Measurements from ENCODE around the gene PCID2. TPM values are rescaled to one million over a fixed set of nuclear protein-coding genes. Genes with fewer than 3 reads are reported as not detected.

Gene PCID2
- total and polyA plus RNA-seq, 2 of the 13 experiments (the other 11 are each of a cell fraction or from before 2014, with no cell fraction given), result 65.0 to 111 TPM

- TF ChIP-seq, protein P1, sequence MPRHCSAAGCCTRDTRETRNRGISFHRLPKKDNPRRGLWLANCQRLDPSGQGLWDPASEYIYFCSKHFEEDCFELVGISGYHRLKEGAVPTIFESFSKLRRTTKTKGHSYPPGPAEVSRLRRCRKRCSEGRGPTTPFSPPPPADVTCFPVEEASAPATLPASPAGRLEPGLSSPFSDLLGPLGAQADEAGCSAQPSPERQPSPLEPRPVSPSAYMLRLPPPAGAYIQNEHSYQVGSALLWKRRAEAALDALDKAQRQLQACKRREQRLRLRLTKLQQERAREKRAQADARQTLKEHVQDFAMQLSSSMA (CRISPR knock-in tag; IDR thresholded peaks at IDR 0.05), result no peak
- peak; percentile 72; the same call in 1 of the 2 replicates for TF ChIP-seq TFE3 (CRISPR knock-in tag; IDR thresholded peaks at IDR 0.05)
- TF ChIP-seq HMGA1 (CRISPR knock-in tag; conservative IDR thresholded peaks at IDR 0.05), result no peak
- TF ChIP-seq SNAPC2 (CRISPR knock-in tag; IDR thresholded peaks at IDR 0.05), result no peak
- no peak for TF ChIP-seq BRCA1 (CRISPR knock-in tag; IDR thresholded peaks at IDR 0.05)
- TF ChIP-seq ZBTB46 (CRISPR knock-in tag; IDR thresholded peaks at IDR 0.05; ENCODE audit: borderline replicate concordance), result no peak
- no peak for TF ChIP-seq NCOA1 (CRISPR knock-in tag; IDR thresholded peaks at IDR 0.05)
- TF ChIP-seq ZNF225 (CRISPR knock-in tag; IDR thresholded peaks at IDR 0.05), result no peak
- TF ChIP-seq SP1 (IDR thresholded peaks at IDR 0.05), result no peak
- TF ChIP-seq SP1 (CRISPR knock-in tag; IDR thresholded peaks at IDR 0.05), result no peak
- no peak for TF ChIP-seq ZFP62 (CRISPR knock-in tag; IDR thresholded peaks at IDR 0.05)
- TF ChIP-seq HMG20A (CRISPR knock-in tag; IDR thresholded peaks at IDR 0.05; ENCODE audit: borderline replicate concordance), result peak; percentile 64; the same call in 1 of the 2 replicates
- TF ChIP-seq, protein P2, sequence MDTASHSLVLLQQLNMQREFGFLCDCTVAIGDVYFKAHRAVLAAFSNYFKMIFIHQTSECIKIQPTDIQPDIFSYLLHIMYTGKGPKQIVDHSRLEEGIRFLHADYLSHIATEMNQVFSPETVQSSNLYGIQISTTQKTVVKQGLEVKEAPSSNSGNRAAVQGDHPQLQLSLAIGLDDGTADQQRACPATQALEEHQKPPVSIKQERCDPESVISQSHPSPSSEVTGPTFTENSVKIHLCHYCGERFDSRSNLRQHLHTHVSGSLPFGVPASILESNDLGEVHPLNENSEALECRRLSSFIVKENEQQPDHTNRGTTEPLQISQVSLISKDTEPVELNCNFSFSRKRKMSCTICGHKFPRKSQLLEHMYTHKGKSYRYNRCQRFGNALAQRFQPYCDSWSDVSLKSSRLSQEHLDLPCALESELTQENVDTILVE (CRISPR knock-in tag; IDR thresholded peaks at IDR 0.05), result no peak; the same call in 1 of the 2 replicates
- 0 out of 2 replicates have a peak, but pooled peaks have one; percentile 47 for TF ChIP-seq FLYWCH1 (CRISPR knock-in tag; IDR thresholded peaks at IDR 0.05)
- 0 out of 2 replicates have a peak, but pooled peaks have one; percentile 37 for TF ChIP-seq ESRRA (CRISPR knock-in tag; IDR thresholded peaks at IDR 0.05; ENCODE audit: low read depth)
- no peak for TF ChIP-seq TAF15 (IDR thresholded peaks at IDR 0.05; ENCODE audit: low read depth, low read length, poor library complexity, severe bottlenecking)
- TF ChIP-seq, protein P3, sequence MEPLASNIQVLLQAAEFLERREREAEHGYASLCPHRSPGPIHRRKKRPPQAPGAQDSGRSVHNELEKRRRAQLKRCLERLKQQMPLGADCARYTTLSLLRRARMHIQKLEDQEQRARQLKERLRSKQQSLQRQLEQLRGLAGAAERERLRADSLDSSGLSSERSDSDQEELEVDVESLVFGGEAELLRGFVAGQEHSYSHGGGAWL (CRISPR knock-in tag; IDR thresholded peaks at IDR 0.05), result peak; percentile 59; the same call in 1 of the 2 replicates
- peak; percentile 94 for TF ChIP-seq ZSCAN31 (CRISPR knock-in tag; IDR thresholded peaks at IDR 0.05; ENCODE audit: low read depth)
- no peak for TF ChIP-seq PAX8 (CRISPR knock-in tag; IDR thresholded peaks at IDR 0.05; ENCODE audit: borderline replicate concordance)
- peak; percentile 69 for TF ChIP-seq LCORL (IDR thresholded peaks at IDR 0.05)
- TF ChIP-seq LCORL (CRISPR knock-in tag; IDR thresholded peaks at IDR 0.05), result peak; percentile 94
- peak; percentile 30; the same call in 1 of the 2 replicates for TF ChIP-seq TAF1 (CRISPR knock-in tag; IDR thresholded peaks at IDR 0.05)
- TF ChIP-seq FOXK2 (IDR thresholded peaks at IDR 0.05), result no peak
- TF ChIP-seq TGIF2 (CRISPR knock-in tag; IDR thresholded peaks at IDR 0.05), result no peak
- TF ChIP-seq ATF3 (CRISPR knock-in tag; IDR thresholded peaks at IDR 0.05), result no peak
- TF ChIP-seq ZNF577 (CRISPR knock-in tag; IDR thresholded peaks at IDR 0.05; ENCODE audit: borderline replicate concordance, low read depth), result no peak
- no peak for TF ChIP-seq MLLT10 (CRISPR knock-in tag; IDR thresholded peaks at IDR 0.05)
Measured at GRCh38 chr13:113149711-113150549, 58.5 kb downstream of the PCID2 start (continued).

All from HepG2 (cell line).